Measurements from ENCODE around the gene PSD2.

PSD2 gene

DNA sequence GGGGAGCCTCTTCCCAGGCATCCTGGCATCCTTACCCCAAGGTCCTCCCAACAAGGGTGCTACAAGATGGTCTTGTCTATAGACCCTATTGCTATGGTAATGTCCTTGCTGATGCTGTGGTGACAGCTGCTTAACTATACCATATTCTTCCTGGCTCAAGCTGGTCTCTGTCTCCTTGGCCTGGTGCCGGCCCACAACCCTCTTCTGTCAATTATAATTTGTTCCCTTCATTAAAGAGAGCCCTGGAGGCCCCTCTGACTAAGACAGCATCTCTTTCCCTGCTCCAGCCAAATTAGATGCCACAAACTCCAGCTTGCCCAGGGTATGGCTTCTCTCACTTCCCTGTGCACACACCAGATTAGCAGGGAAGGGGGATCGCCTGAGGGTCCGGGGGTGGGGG, 86.7 kb downstream of the PSD2 start:
- no peak for DNase-seq

DNA sequence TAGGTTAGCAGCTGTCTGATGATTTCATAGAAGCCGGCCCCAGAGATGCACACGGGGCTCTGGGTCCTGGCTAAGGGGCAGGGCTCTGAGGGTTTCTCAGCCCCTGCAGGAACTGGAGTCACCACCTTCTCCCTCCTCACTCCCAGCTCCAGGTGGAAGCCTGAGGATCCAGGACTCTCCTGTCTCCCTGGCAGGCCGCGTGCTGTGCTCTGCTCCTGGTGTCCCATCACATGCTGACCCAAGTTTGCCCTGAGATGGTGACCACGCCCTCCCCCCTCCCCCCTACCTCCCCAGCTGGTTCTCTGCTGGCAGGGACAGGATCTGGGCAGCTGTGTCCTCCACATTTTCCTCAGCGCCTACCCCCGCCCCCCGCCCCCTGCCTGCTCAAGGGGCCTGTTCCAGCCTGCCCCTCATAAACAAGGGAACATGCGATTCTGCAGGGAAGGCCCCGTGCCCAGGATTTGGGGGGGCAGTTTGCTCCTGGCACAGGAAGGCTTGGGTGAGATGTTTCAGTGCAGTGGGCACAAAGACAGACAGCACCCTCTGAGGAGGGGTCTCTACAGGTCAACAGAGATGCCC, 87.4 kb downstream of the PSD2 start:
- DNase-seq, result no peak

GRCh38 chr5:139884144-139884543, 88.5 kb downstream of the PSD2 start:
- DNase-seq, result no peak

GRCh38 chr5:139884734-139885133, 89.1 kb downstream of the PSD2 start:
- no peak for DNase-seq

GRCh38 chr5:139885172-139885856, 89.7 kb downstream of the PSD2 start:
- DNase-seq, result no peak

DNA sequence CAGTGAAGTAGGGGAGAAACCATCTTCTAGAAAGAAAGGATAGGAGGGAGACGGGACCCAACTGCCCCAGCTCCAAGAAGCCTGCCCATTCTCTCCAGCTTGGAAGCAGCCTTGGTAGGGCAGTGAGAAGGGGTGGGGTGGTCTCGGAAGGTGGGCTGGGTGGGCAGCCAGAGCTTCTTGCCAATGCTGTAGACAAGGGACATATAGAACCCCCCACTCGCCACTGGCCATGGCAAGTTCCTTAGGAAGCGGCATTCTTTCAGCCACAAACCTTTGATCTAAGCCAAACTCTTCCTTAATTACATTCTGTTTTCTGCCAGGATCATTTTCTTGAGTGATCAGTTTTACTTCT, 90.2 kb downstream of the PSD2 start:
- DNase-seq, result no peak

GRCh38 chr5:139886213-139886612, 90.6 kb downstream of the PSD2 start:
- DNase-seq, result no peak

- DNase-seq, result no peak
These were observed 92.8 kb downstream of the PSD2 start for GRCh38 chr5:139888370-139888769.

DNA sequence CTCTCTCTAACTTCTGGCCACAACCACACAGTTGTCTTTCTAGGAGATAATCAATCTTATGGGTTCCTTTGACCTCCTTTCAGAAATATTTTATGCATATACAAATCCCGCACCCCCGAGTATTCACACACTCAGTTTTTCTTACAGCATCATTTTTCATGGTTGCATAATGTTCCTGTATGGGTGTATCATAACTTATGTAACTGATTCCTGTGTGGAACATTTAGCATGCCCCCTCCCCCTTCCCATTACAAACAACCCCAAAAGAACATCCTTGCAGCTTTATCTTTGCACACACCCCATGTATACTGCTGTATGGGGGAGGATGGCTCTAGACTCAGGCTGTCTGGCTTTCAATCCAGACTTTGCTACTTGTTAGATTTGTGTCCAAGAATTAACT, 93.8 kb downstream of the PSD2 start:
- no peak for DNase-seq

DNA sequence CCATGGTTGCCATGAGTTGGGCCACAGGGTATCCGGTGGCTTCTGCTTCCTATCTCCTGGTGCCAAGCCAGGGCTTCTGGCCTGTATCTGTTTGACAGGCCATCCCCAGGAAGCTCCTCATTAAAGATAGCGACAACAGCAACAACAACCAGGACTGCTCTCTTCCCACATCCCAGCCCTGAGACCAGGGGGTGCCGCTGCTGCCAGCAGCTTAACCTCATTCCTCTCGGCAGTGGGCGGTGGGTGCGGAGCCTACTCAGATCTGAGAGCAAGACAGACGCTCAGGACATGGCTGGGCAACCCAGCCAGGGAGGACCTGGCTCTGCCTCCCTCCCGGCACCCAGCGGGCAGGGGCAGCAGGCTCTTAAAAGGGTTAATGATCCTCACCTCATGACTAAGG, 98.3 kb downstream of the PSD2 start:
- DNase-seq, result no peak

Data from stimulated activated CD4-positive, alpha-beta T cell treated with anti-CD3 and anti-CD28 coated beads, Interleukin-1b, Interleukin-23, amount 100 ng/mL, for 48 hours (primary cell).